ENCODE measurements around the gene THEMIS2. TPM values are rescaled to one million over a fixed set of nuclear protein-coding genes. Genes with fewer than 3 reads are reported as not detected.

The THEMIS2 gene
- total RNA-seq, 1 donor from 2014 or later, result 8.0 TPM

DNA sequence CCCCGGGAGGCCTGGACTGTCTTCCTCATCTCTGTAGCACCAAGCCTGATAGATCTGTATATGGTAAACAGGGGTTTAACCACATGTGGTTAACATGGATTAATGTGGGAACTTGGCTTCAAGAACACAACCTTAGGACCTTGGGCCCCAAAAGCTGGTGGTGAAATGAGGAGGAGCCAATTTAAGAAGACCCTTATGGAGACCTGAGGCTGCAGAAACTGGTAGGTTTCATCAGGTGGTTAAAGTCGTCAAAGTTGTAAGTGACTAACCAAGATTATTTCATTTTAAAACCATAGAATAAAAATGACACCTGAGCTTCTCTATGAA, 14.0 kb downstream of the THEMIS2 start:
- DNase-seq, result no peak

DNA sequence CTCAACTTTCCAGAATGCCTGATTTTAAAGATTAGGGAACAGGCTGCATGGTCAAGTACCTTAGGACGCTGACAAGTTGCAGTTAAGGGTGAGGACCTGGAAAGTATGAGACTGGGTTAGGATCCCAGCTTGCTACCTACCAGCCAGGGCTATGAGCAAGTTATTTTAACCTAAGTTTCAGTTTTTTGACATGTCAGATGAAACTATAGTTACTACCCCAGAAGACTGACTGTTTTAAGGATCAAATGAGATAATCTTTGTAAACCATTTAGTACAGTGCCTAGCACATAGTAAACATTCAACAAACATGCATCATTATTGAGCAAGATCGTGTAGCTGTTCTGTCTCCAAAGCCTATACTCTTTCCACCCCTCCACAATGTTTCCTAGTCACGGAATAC, 14.4 kb downstream of the THEMIS2 start:
- DNase-seq, result no peak

- DNase-seq, result no peak
Measured at GRCh38 chr1:27887215-27888021, 15.1 kb downstream of the THEMIS2 start.

GRCh38 chr1:27889506-27889905, 17.2 kb downstream of the THEMIS2 start:
- no peak for DNase-seq

GRCh38 chr1:27891196-27891889, 19.0 kb downstream of the THEMIS2 start:
- no peak for DNase-seq

GRCh38 chr1:27894521-27894920, 22.2 kb downstream of the THEMIS2 start:
- DNase-seq, result no peak

DNA sequence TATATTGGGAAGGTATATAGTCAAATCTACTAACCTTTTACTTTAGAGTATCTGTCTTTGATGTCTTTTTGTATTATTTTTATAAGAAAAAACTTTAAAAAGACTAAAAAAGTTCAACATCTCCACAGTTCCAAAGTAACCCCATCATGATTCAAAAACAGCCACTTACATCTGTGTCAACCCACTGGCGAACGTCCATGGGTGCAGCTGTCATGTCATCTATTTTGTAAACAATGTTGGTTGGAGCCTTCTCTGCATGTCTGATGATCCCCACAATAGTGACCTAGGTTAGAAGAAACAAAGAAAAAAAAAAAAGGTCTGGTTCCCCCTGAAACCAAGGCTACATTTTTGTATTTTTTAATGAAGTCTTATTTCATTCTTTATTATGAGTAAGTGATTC, 34.4 kb downstream of the THEMIS2 start:
- peak; percentile 39 for DNase-seq

- DNase-seq, result no peak
Measured at GRCh38 chr1:27912429-27912828, 40.1 kb downstream of the THEMIS2 start.

DNA sequence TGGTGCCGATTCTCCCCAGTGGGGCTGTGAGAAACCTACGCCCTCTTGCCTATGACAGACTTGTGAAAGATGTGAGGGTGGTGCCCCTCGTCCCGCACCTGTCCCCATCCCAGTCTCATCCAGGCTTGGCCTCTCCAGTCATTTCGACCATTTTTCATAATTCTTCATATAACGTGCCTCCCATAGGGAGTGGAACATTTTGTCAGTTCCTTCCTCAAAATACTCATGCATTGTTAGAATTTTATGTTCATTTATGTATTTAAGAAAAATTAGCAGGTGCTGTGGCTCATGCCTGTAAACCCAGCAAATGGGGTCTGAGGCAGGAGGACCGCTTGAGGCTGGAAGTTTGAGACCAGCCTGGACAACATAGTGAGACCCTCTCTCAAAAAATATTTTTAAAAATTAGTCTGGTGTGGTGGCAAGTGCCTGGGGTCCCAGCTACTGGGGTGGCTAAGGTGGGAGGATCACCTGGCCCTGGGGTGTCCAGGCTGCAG, 42.8 kb downstream of the THEMIS2 start:
- no peak for DNase-seq

- no peak for DNase-seq
Measured at GRCh38 chr1:27922272-27922671, 49.9 kb downstream of the THEMIS2 start.

GRCh38 chr1:27928216-27928954, 56.0 kb downstream of the THEMIS2 start:
- no peak for DNase-seq

DNA sequence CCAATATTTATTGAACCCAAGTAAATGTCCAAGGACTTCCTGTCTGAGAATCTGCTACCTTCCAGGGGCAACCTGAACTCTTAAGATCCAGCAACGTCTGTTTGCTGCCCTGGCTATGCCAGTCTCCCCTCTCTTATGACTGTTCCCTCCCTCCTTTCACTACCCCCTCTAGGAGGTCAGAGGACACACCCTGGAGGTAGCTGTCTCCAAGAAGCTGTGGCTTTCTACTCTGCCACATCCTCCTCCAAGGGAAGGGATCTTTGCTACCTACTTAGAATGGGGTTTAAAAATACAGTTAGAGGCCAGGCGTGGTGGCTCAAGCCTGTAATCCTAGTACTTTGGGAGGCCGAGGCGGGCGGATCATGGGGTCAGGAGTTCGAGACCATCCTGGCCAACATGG, 58.8 kb downstream of the THEMIS2 start:
- no peak for DNase-seq

- DNase-seq, result no peak
Measured at GRCh38 chr1:27931759-27932158, 59.4 kb downstream of the THEMIS2 start.

DNA sequence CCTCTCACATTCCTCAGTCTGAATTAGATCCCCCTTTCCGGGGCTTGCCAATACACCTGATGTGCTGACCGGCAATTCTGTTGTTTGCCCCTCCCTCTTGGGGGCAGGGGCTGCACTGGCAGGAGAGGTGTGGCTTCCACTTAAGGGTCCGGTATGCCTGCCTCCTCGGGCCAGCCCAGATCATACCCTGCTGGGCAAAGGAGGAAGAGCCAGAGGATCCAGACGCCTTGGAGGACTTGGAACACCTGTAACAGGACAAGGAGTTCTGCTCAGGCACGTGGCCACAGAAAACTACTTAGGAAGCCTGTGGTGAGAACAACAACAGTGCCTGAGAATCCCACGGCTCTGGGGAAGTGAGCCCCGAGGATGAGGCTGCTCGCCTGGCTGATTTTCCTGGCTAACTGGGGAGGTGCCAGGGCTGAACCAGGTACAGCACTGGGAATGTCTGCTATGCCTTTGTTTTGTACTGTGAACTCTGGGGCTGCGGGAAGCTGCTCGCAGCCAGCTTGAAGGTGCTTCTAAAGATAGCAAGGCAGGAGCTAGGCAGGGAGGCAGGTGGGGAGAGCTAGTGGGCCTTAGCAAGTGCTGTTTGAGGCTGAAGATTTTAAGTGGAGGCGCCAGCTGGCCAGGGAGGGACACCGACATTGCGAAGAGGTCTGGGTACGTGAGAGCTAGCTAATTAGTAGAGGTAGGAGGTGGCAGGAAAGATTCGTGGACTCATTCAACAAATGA, 62.6 kb downstream of the THEMIS2 start, which contains the start of gene SMPDL3B:
TSS of gene SMPDL3B (plus strand) at position 183 of the 732 bp plus-strand sequence. CDS start at position 367, 184 bp downstream.
- peak; percentile 17 for DNase-seq

GRCh38 chr1:27935721-27936120, 63.4 kb downstream of the THEMIS2 start:
- DNase-seq, result no peak

Small RNA genes within 50 kb of the gene (small RNA-seq; reads per million reads assigned to genes)
- not detected for gene RNU6-1245P (ENCODE audit: low replicate concordance)
- gene SCARNA1 (ENCODE audit: low replicate concordance), result 8.6 reads per million, percentile 93 among the genes with 10 or more reads in this experiment

Other genes starting within 250 kb of the THEMIS2 start
- 6.6 TPM for gene FGR, start 237.4 kb upstream of the THEMIS2 start, total RNA-seq
- 30.4 TPM for gene IFI6, start 200.4 kb upstream of the THEMIS2 start, total RNA-seq
- 18.1 TPM for gene FAM76A, start 146.6 kb upstream of the THEMIS2 start, total RNA-seq
- gene STX12, start 99.3 kb upstream of the THEMIS2 start, total RNA-seq, result 45.0 TPM
- gene PPP1R8, start 41.8 kb upstream of the THEMIS2 start, total RNA-seq, result 32.9 TPM
- gene RPA2, start 42.0 kb downstream of the THEMIS2 start, total RNA-seq, result 44.4 TPM
- gene SMPDL3B, start 62.5 kb downstream of the THEMIS2 start, total RNA-seq, result 2.7 TPM
- gene XKR8, start 87.4 kb downstream of the THEMIS2 start, total RNA-seq, result 6.9 TPM
- 15.1 TPM for gene EYA3, start 216.1 kb downstream of the THEMIS2 start, total RNA-seq

All from tongue (tissue), 3 donors.